GM12878 (cell line): Measurements from ENCODE around the gene GRAMD1C. TPM values are rescaled to one million over a fixed set of nuclear protein-coding genes. Genes with fewer than 3 reads are reported as not detected.

Source experiments
- BHLHE40 ChIP-seq, 2 experiments: fragments of 450-650 bp in 1 of 2; IDR thresholded peaks; 2 replicates each; pipeline ENCODE4 v1.6.1; 2011 to 2017; ENCODE audit warnings: low read depth in 2 of 2, borderline replicate concordance in 1 of 2, improper control_type of control experiment in 1 of 2, low read length in 1 of 2, mild to moderate bottlenecking in 1 of 2
- CBFB ChIP-seq: IDR thresholded peaks from 2 replicates; pipeline ENCODE4 v1.6.1; 2016; ENCODE audit warnings: antibody characterized with exemption, low read depth
- CEBPB ChIP-seq, 2 experiments: fragments of 150-350 bp in 1 of 2; IDR thresholded peaks; 2 replicates each; pipeline ENCODE4 v1.6.1; 2012 to 2014; ENCODE audit warnings: low read depth in 2 of 2, low read length in 2 of 2, borderline replicate concordance in 1 of 2, inconsistent platforms in 1 of 2
- CREB1 ChIP-seq: IDR thresholded peaks from 2 replicates; pipeline ENCODE4 v1.6.1; 2012; ENCODE audit warnings: low read depth, mild to moderate bottlenecking, inconsistent platforms
- CREM ChIP-seq: IDR thresholded peaks from 2 replicates; pipeline ENCODE4 v1.6.1; 2014; ENCODE audit warnings: antibody characterized with exemption, low read depth
- ETV6 ChIP-seq, 2 experiments: fragments of 450-650 bp in 1 of 2; IDR thresholded peaks in 1 of 2; conservative IDR thresholded peaks in 1 of 2; 2 replicates each; pipeline ENCODE4 v1.6.1; 2014; ENCODE audit warnings: antibody characterized with exemption in 1 of 2, borderline replicate concordance in 1 of 2, low read depth in 1 of 2, mild to moderate bottlenecking in 1 of 2, moderate library complexity in 1 of 2
- FOXM1 ChIP-seq: IDR thresholded peaks from 2 replicates; pipeline ENCODE4 v1.6.1; 2012; ENCODE audit warnings: low read depth, mild to moderate bottlenecking, inconsistent platforms, low read length, moderate library complexity
- HCFC1 ChIP-seq: fragments of 150-350 bp; IDR thresholded peaks from 2 replicates; pipeline ENCODE4 v1.6.1; 2014; ENCODE audit warnings: low read length
- IKZF1 ChIP-seq: fragments of 450-650 bp; conservative IDR thresholded peaks from 2 replicates; pipeline ENCODE4 v1.6.1; 2017; ENCODE audit warnings: antibody characterized with exemption, mild to moderate bottlenecking
- JUNB ChIP-seq: IDR thresholded peaks from 2 replicates; pipeline ENCODE4 v1.6.1; 2016; ENCODE audit warnings: antibody characterized with exemption, mild to moderate bottlenecking
- NFIC ChIP-seq: IDR thresholded peaks from 2 replicates; pipeline ENCODE4 v1.6.1; 2012; ENCODE audit warnings: low read depth, mild to moderate bottlenecking, inconsistent platforms, low read length, moderate library complexity
- NR2F1 ChIP-seq: fragments of 450-650 bp; conservative IDR thresholded peaks from 2 replicates; pipeline ENCODE4 v1.6.1; 2017; ENCODE audit warnings: mild to moderate bottlenecking
- PAX8 ChIP-seq: fragments of 450-650 bp; IDR thresholded peaks from 2 replicates; pipeline ENCODE4 v1.6.1; 2017; ENCODE audit warnings: mild to moderate bottlenecking, moderate library complexity
- PML ChIP-seq: IDR thresholded peaks from 2 replicates; pipeline ENCODE4 v1.6.1; 2012; ENCODE audit warnings: low read length, inconsistent platforms
- POLR2AphosphoS5 ChIP-seq: IDR thresholded peaks from 2 replicates; pipeline ENCODE4 v1.6.1; 2011; ENCODE audit warnings: mild to moderate bottlenecking, low read length, inconsistent platforms
- RUNX3 ChIP-seq: IDR thresholded peaks from 2 replicates; pipeline ENCODE4 v1.6.1; 2012; ENCODE audit warnings: low read length, inconsistent platforms
- SPI1 ChIP-seq: IDR thresholded peaks from 2 replicates; pipeline ENCODE4 v1.6.1; 2011; ENCODE audit warnings: low read depth, mild to moderate bottlenecking, low read length, moderate library complexity, borderline replicate concordance; ENCODE audit not compliant: insufficient read depth
- STAT1 ChIP-seq: fragments of 450-650 bp; conservative IDR thresholded peaks from 2 replicates; pipeline ENCODE4 v1.6.1; 2014; ENCODE audit warnings: antibody characterized with exemption, mild to moderate bottlenecking
- TARDBP ChIP-seq: IDR thresholded peaks from 2 replicates; pipeline ENCODE4 v1.6.1; 2016; ENCODE audit warnings: borderline replicate concordance
- ZBED1 ChIP-seq: IDR thresholded peaks from 2 replicates; pipeline ENCODE4 v1.6.1; 2016; ENCODE audit warnings: borderline replicate concordance
- ZNF274 ChIP-seq: IDR thresholded peaks from one replicate; pipeline ENCODE4 v1.8.0; 2011; ENCODE audit not compliant: insufficient read length, insufficient read depth
- ZSCAN29 ChIP-seq: fragments of 450-650 bp; IDR thresholded peaks from 2 replicates; pipeline ENCODE4 v1.6.1; 2017; ENCODE audit warnings: mild to moderate bottlenecking, moderate library complexity
- polyA plus RNA-seq, 11 experiments: library from polyadenylated mRNA; depleted of rRNA in 4 of 11; unstranded in 6 of 11; stranded (reverse) in 5 of 11; fragments of >200 nt; fragmentation: Nextera tagmentation in 4 of 11; fragmentation: Illumina TruSeq in 1 of 11; extraction: Ambion mirVana in 4 of 11; extraction: Trizol in 1 of 11; gene quantifications; 1 replicate in 1 of 11; 2 replicates in 10 of 11; pipeline versions ENCODE4 v1.2.1 to v1.2.3, GENCODE V29; 2011 to 2016; ENCODE audit warnings: inconsistent platforms in 2 of 11, missing spikeins in 2 of 11, low read depth in 1 of 11
- total RNA-seq, 4 experiments: library from RNA; depleted of rRNA in 3 of 4; stranded (reverse); fragments of >200 nt in 3 of 4; fragmentation: Illumina TruSeq in 1 of 4; extraction: Trizol in 1 of 4; gene quantifications; 2 replicates each; pipeline versions ENCODE4 v1.2.1 to v1.2.3, GENCODE V29; 2013 to 2021
- TF ChIP-seq, protein P1 (sequence below): IDR thresholded peaks from 2 replicates; pipeline ENCODE4 v1.6.1; 2011; ENCODE audit warnings: borderline replicate concordance, low read depth, mild to moderate bottlenecking, moderate library complexity, low read length; ENCODE audit not compliant: insufficient read depth, poor library complexity, severe bottlenecking
- TF ChIP-seq, protein P2 (sequence below): fragments of 450-650 bp; IDR thresholded peaks from 2 replicates; pipeline ENCODE4 v1.6.1; 2014; ENCODE audit warnings: mild to moderate bottlenecking
- TF ChIP-seq, protein P3 (sequence below): IDR thresholded peaks from 2 replicates; pipeline ENCODE4 v1.6.1; 2012; ENCODE audit warnings: low read length, inconsistent platforms
- TF ChIP-seq, protein P4 (sequence below): fragments of 450-650 bp; IDR thresholded peaks from 2 replicates; pipeline ENCODE4 v1.6.1; 2017; ENCODE audit warnings: mild to moderate bottlenecking, low read depth, inconsistent platforms; ENCODE audit not compliant: poor library complexity, severe bottlenecking

The GRAMD1C gene
- total and polyA plus RNA-seq, 10 of the 15 experiments (the other 5 are each of a cell fraction or from before 2014, with no cell fraction given), result 3.2 to 9.2 (median 5.5) TPM

DNA sequence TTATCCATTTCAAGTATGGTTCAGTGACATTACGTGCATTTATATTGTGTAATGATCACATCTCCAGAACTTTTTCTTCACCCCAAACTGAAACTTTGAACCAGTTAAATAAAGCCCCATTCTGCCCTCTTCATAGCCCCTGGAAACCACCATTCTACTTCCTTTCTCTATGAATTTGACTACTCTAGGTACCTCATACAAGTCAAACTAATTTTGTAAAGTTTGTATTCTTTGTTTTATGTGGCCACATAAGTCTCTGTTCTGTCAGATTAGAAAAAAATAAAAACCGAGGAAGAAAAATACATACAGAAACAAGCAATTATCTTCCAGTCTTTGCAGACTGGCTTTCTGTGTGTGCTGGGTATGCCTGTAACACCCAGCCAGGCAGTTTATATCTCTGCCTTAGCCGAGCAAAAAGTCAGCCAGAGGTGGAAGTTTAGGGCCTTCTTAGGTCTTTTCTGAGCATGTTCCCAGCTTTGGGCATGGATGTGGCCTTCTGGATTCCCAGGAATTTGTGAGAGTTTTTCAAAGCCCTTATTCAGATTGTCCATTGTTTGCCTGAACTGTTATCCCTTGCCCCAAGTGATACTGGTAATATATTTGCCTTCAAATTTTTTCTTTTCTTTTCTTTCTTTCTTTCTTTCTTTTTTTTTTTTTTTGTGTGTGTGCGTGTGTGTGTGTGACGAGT, 6.0 kb upstream of the GRAMD1C start (continued):
- no peak for TF ChIP-seq ZSCAN29
- peak; percentile 84 for TF ChIP-seq FOXM1
- TF ChIP-seq, protein P1, sequence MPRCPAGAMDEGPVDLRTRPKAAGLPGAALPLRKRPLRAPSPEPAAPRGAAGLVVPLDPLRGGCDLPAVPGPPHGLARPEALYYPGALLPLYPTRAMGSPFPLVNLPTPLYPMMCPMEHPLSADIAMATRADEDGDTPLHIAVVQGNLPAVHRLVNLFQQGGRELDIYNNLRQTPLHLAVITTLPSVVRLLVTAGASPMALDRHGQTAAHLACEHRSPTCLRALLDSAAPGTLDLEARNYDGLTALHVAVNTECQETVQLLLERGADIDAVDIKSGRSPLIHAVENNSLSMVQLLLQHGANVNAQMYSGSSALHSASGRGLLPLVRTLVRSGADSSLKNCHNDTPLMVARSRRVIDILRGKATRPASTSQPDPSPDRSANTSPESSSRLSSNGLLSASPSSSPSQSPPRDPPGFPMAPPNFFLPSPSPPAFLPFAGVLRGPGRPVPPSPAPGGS, result peak; percentile 51
- TF ChIP-seq, protein P2, sequence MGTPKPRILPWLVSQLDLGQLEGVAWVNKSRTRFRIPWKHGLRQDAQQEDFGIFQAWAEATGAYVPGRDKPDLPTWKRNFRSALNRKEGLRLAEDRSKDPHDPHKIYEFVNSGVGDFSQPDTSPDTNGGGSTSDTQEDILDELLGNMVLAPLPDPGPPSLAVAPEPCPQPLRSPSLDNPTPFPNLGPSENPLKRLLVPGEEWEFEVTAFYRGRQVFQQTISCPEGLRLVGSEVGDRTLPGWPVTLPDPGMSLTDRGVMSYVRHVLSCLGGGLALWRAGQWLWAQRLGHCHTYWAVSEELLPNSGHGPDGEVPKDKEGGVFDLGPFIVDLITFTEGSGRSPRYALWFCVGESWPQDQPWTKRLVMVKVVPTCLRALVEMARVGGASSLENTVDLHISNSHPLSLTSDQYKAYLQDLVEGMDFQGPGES, result no peak
- TF ChIP-seq, protein P3, sequence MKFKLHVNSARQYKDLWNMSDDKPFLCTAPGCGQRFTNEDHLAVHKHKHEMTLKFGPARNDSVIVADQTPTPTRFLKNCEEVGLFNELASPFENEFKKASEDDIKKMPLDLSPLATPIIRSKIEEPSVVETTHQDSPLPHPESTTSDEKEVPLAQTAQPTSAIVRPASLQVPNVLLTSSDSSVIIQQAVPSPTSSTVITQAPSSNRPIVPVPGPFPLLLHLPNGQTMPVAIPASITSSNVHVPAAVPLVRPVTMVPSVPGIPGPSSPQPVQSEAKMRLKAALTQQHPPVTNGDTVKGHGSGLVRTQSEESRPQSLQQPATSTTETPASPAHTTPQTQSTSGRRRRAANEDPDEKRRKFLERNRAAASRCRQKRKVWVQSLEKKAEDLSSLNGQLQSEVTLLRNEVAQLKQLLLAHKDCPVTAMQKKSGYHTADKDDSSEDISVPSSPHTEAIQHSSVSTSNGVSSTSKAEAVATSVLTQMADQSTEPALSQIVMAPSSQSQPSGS, result peak; percentile 76
- TF ChIP-seq PAX8, result no peak
- peak; percentile 32; the same call in 1 of the 2 replicates for TF ChIP-seq CREB1
- TF ChIP-seq, protein P4, sequence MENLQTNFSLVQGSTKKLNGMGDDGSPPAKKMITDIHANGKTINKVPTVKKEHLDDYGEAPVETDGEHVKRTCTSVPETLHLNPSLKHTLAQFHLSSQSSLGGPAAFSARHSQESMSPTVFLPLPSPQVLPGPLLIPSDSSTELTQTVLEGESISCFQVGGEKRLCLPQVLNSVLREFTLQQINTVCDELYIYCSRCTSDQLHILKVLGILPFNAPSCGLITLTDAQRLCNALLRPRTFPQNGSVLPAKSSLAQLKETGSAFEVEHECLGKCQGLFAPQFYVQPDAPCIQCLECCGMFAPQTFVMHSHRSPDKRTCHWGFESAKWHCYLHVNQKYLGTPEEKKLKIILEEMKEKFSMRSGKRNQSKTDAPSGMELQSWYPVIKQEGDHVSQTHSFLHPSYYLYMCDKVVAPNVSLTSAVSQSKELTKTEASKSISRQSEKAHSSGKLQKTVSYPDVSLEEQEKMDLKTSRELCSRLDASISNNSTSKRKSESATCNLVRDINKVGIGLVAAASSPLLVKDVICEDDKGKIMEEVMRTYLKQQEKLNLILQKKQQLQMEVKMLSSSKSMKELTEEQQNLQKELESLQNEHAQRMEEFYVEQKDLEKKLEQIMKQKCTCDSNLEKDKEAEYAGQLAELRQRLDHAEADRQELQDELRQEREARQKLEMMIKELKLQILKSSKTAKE, result no peak
- TF ChIP-seq SPI1, result 0 out of 2 replicates have a peak, but pooled peaks have one; percentile 25
- peak in 1 of 2 experiments; percentile 87; a peak in 2 of 4 replicates for TF ChIP-seq ETV6 (conservative IDR thresholded peaks at IDR 0.05 in 1 of 2, IDR thresholded peaks at IDR 0.05 in 1 of 2; ENCODE audit: borderline replicate concordance in 1 of 2, low read depth in 1 of 2)
- TF ChIP-seq JUNB, result peak; percentile 84
- peak; percentile 47; the same call in 1 of the 2 replicates for TF ChIP-seq IKZF1
- TF ChIP-seq HCFC1, result no peak
- no peak for TF ChIP-seq ZNF274
- peak; percentile 44; the same call in 1 of the 2 replicates for TF ChIP-seq PML
- TF ChIP-seq POLR2AphosphoS5, result no peak
- no peak for TF ChIP-seq STAT1
- peak; percentile 23; the same call in 1 of the 2 replicates for TF ChIP-seq TARDBP
- TF ChIP-seq ZBED1, result 0 out of 2 replicates have a peak, but pooled peaks have one; percentile 24
- TF ChIP-seq RUNX3, result peak; percentile 91
- peak; percentile 45; the same call in 1 of the 2 replicates for TF ChIP-seq CBFB
- peak; percentile 89 for TF ChIP-seq NFIC
- TF ChIP-seq CEBPB (IDR thresholded peaks at IDR 0.05; ENCODE audit: borderline replicate concordance in 1 of 2, low read depth in 2 of 2, low read length in 2 of 2), result 0 out of 4 replicates have a peak, but pooled peaks of 1 of the 2 experiments have one; percentile 46
- peak; percentile 67 for TF ChIP-seq NR2F1
- peak; percentile 74 for TF ChIP-seq CREM
- TF ChIP-seq BHLHE40 (IDR thresholded peaks at IDR 0.05; ENCODE audit: borderline replicate concordance in 1 of 2, low read depth in 2 of 2, low read length in 1 of 2), result 0 out of 4 replicates have a peak, but pooled peaks of 1 of the 2 experiments have one; percentile 31
